Esophagus muscularis mucosa (tissue), 4 donors: ENCODE results near the gene NPAS3.

Experiments
- EP300 ChIP-seq: sonication (generic); formaldehyde crosslinking; IDR thresholded peaks from one replicate; pipeline ENCODE4 v1.6.1; 2017; ENCODE audit warnings: antibody characterized with exemption
- POLR2A ChIP-seq: fragments of 450-650 bp; IDR thresholded peaks from one replicate; pipeline ENCODE4 v1.6.1; 2017; ENCODE audit warnings: antibody characterized with exemption, moderate library complexity, mild to moderate bottlenecking, low read depth
- POLR2AphosphoS5 ChIP-seq, 2 donors: sonication (generic); formaldehyde crosslinking; IDR thresholded peaks; one replicate each; pipeline ENCODE4 v1.6.1; 2017; ENCODE audit warnings: antibody characterized with exemption in 2 of 2
- TF ChIP-seq, protein P1 (sequence below), 3 experiments: fragments of 200-600 bp in 2 of 3; fragments of 450-650 bp in 1 of 3; sonication (generic) in 2 of 3; IDR thresholded peaks; one replicate each; pipeline ENCODE4 v1.5.1; 2017 to 2019; ENCODE audit warnings: antibody characterized with exemption in 3 of 3, mild to moderate bottlenecking in 2 of 3, moderate library complexity in 1 of 3

DNA sequence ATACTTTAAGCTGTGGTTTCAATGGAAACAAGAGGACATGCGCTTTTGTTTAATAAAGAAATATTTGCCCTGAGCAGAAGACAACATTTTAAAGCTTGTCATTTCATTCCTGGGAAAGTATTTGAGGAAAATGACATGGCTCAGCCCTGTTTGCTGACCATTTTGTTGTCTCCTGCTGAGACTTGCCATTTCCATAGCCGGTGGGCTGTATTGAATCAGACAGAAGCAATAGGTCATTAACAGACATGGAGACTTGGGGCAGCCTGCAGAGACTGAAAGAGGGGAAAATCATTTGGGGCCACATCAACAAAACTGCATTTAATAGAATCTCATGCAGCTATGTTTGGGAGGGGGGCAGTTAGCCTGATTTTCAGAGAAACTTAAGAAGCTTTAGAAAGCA lies 443.0 kb downstream of the NPAS3 start:
- TF ChIP-seq, protein P1, sequence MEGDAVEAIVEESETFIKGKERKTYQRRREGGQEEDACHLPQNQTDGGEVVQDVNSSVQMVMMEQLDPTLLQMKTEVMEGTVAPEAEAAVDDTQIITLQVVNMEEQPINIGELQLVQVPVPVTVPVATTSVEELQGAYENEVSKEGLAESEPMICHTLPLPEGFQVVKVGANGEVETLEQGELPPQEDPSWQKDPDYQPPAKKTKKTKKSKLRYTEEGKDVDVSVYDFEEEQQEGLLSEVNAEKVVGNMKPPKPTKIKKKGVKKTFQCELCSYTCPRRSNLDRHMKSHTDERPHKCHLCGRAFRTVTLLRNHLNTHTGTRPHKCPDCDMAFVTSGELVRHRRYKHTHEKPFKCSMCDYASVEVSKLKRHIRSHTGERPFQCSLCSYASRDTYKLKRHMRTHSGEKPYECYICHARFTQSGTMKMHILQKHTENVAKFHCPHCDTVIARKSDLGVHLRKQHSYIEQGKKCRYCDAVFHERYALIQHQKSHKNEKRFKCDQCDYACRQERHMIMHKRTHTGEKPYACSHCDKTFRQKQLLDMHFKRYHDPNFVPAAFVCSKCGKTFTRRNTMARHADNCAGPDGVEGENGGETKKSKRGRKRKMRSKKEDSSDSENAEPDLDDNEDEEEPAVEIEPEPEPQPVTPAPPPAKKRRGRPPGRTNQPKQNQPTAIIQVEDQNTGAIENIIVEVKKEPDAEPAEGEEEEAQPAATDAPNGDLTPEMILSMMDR (IDR thresholded peaks at IDR 0.05) = no peak
- TF ChIP-seq POLR2AphosphoS5 (IDR thresholded peaks at IDR 0.05) = no peak
- no peak for TF ChIP-seq EP300
- TF ChIP-seq POLR2A = no peak
